NCI-H460 (cell line): ENCODE measurements around the gene PIP4K2C. TPM values are rescaled to one million over a fixed set of nuclear protein-coding genes. Genes with fewer than 3 reads are reported as not detected.
"Not testable (repeated sequence)": the region's sequence is repeated elsewhere in the genome, so short reads cannot be mapped to it uniquely, and the experiment has no call there.

ENCODE experiments used
- DNase-seq: peaks from one replicate; pipeline ENCODE4 v3.0.0-alpha.2; 2016; ENCODE audit warnings: low read depth; ENCODE audit errors: extremely low read depth
- total RNA-seq: library from RNA; depleted of rRNA; stranded (reverse); fragments of >200 nt; shearing (Covaris generic); gene quantifications from 2 replicates; pipeline ENCODE4 v1.2.3, GENCODE V29; 2014

The PIP4K2C gene
- total RNA-seq, 1 experiment from 2014 or later = 39.8 TPM

- peak; percentile 81 for DNase-seq
Measured at GRCh38 chr12:57583008-57583831, 7.8 kb upstream of the PIP4K2C start.

- no peak for DNase-seq
Measured at GRCh38 chr12:57584050-57584449, 6.9 kb upstream of the PIP4K2C start.

GRCh38 chr12:57584690-57585089 is 6.3 kb upstream of the PIP4K2C start:
- no peak for DNase-seq

GRCh38 chr12:57585156-57585555 is 5.8 kb upstream of the PIP4K2C start:
- DNase-seq = no peak

- DNase-seq = no peak
Measured at GRCh38 chr12:57586128-57586527, 4.9 kb upstream of the PIP4K2C start.

- DNase-seq = no peak
Measured at GRCh38 chr12:57586832-57587429, 4.1 kb upstream of the PIP4K2C start.

- DNase-seq = not testable (repeated sequence)
Measured at GRCh38 chr12:57588951-57589610, 1.9 kb upstream of the PIP4K2C start.

GRCh38 chr12:57590479-57590863 is 521 bp upstream of the PIP4K2C start:
- no peak for DNase-seq

GRCh38 chr12:57591782-57592325 is 862 bp downstream of the PIP4K2C start:
- DNase-seq = no peak

- DNase-seq = no peak
Measured at GRCh38 chr12:57592551-57593165, 1.7 kb downstream of the PIP4K2C start.

- no peak for DNase-seq
Measured at GRCh38 chr12:57593187-57593586, 2.2 kb downstream of the PIP4K2C start.

GRCh38 chr12:57600395-57600794 is 9.4 kb downstream of the PIP4K2C start:
- DNase-seq = no peak

GRCh38 chr12:57602544-57602943 is 11.6 kb downstream of the PIP4K2C start:
- DNase-seq = no peak

GRCh38 chr12:57603324-57603723 is 12.3 kb downstream of the PIP4K2C start:
- no peak for DNase-seq

- DNase-seq = no peak
Measured at GRCh38 chr12:57603815-57604453, 12.9 kb downstream of the PIP4K2C start.

- no peak for DNase-seq
Measured at GRCh38 chr12:57604454-57604991, 13.5 kb downstream of the PIP4K2C start, which contains the start of gene DTX3. TSS of gene DTX3 (plus strand) at chr12:57604824. CDS start at chr12:57606518, 1,694 bp downstream.

GRCh38 chr12:57604992-57605810 is 14.2 kb downstream of the PIP4K2C start:
- no peak for DNase-seq

GRCh38 chr12:57605811-57606311 is 14.9 kb downstream of the PIP4K2C start:
- DNase-seq = no peak

GRCh38 chr12:57606399-57606798 is 15.4 kb downstream of the PIP4K2C start:
- DNase-seq = no peak
